Measurements from ENCODE around the gene CTNNB1. TPM values are rescaled to one million over a fixed set of nuclear protein-coding genes. Genes with fewer than 3 reads are reported as not detected.

Gene CTNNB1
- total RNA-seq, 1 experiment from 2014 or later, result 186 TPM

DNA sequence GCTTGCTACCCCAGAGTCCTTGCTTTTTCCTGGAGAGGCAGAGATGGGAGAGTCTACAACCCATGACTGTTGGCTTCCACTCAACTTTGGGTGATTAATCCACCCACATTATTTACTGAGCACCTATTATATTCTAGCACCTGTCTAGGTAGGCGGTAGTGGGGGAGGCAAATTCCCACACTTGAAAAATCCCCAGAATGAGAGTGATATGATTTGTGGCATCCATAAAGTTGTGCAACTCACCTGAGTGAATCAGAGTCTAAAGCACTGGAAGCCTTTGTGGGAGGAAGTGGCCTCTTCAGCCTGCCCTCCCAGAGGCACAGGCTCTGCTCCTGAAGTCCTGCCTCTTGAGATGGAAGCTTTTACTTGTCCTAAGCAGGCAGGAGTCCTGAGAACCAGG lies 40.4 kb upstream of the CTNNB1 start:
- no peaks in the 10 kb centered on the region for H3K27me3 ChIP-seq (ENCODE audit: control insufficient read depth, insufficient read depth, low read length)
- POLR2A ChIA-PET, result no interaction called here
- CTCF ChIA-PET, result no interaction called here
- no TSS peak for BruUV-seq (replicated peaks)
- H3K27ac ChIP-seq (ENCODE audit: low read length), result no peak overlapping the region
- H3K4me1 ChIP-seq (ENCODE audit: control insufficient read depth, insufficient read depth, low read length), result no peaks in the 10 kb centered on the region
- intact Hi-C loops (cut with micrococcal nuclease; ENCODE audit: unreplicated experiment) (no loop called here), in situ Hi-C loops (cut with HindIII; ENCODE audit: low pct_unique_long_range_greater_than_20kb, low sequenced_read_pairs) (no loop called here)
- H3K4me3 ChIP-seq (ENCODE audit: low read depth in 2 of 2, low read length in 2 of 2), result no peak overlapping the region
- DNase-seq (ENCODE audit: low read depth, low spot score) (no peak), ATAC-seq (no peak)
- TF ChIP-seq POLR2AphosphoS5 (IDR thresholded peaks at IDR 0.05; ENCODE audit: low read depth, low read length) (no peak), SIN3A (IDR thresholded peaks at IDR 0.05; ENCODE audit: borderline replicate concordance, insufficient read depth, low read depth, low read length) (no peak), TCF7L2 (IDR thresholded peaks at IDR 0.05; ENCODE audit: low read depth, low read length) (no peak)
- TF ChIP-seq, protein P1, sequence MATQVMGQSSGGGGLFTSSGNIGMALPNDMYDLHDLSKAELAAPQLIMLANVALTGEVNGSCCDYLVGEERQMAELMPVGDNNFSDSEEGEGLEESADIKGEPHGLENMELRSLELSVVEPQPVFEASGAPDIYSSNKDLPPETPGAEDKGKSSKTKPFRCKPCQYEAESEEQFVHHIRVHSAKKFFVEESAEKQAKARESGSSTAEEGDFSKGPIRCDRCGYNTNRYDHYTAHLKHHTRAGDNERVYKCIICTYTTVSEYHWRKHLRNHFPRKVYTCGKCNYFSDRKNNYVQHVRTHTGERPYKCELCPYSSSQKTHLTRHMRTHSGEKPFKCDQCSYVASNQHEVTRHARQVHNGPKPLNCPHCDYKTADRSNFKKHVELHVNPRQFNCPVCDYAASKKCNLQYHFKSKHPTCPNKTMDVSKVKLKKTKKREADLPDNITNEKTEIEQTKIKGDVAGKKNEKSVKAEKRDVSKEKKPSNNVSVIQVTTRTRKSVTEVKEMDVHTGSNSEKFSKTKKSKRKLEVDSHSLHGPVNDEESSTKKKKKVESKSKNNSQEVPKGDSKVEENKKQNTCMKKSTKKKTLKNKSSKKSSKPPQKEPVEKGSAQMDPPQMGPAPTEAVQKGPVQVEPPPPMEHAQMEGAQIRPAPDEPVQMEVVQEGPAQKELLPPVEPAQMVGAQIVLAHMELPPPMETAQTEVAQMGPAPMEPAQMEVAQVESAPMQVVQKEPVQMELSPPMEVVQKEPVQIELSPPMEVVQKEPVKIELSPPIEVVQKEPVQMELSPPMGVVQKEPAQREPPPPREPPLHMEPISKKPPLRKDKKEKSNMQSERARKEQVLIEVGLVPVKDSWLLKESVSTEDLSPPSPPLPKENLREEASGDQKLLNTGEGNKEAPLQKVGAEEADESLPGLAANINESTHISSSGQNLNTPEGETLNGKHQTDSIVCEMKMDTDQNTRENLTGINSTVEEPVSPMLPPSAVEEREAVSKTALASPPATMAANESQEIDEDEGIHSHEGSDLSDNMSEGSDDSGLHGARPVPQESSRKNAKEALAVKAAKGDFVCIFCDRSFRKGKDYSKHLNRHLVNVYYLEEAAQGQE (IDR thresholded peaks at IDR 0.05; ENCODE audit: insufficient read depth in 1 of 2, low read depth in 2 of 2, low read length in 1 of 2), result no peak
- TF ChIP-seq, protein P2, sequence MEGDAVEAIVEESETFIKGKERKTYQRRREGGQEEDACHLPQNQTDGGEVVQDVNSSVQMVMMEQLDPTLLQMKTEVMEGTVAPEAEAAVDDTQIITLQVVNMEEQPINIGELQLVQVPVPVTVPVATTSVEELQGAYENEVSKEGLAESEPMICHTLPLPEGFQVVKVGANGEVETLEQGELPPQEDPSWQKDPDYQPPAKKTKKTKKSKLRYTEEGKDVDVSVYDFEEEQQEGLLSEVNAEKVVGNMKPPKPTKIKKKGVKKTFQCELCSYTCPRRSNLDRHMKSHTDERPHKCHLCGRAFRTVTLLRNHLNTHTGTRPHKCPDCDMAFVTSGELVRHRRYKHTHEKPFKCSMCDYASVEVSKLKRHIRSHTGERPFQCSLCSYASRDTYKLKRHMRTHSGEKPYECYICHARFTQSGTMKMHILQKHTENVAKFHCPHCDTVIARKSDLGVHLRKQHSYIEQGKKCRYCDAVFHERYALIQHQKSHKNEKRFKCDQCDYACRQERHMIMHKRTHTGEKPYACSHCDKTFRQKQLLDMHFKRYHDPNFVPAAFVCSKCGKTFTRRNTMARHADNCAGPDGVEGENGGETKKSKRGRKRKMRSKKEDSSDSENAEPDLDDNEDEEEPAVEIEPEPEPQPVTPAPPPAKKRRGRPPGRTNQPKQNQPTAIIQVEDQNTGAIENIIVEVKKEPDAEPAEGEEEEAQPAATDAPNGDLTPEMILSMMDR (IDR thresholded peaks at IDR 0.05), result no peak
- H3K36me3 ChIP-seq (ENCODE audit: control insufficient read depth, insufficient read depth, low read length), result no peaks in the 10 kb centered on the region
- H3K9me3 ChIP-seq (ENCODE audit: control insufficient read depth, insufficient read depth, low read depth, low read length), result no peaks in the 10 kb centered on the region

DNA sequence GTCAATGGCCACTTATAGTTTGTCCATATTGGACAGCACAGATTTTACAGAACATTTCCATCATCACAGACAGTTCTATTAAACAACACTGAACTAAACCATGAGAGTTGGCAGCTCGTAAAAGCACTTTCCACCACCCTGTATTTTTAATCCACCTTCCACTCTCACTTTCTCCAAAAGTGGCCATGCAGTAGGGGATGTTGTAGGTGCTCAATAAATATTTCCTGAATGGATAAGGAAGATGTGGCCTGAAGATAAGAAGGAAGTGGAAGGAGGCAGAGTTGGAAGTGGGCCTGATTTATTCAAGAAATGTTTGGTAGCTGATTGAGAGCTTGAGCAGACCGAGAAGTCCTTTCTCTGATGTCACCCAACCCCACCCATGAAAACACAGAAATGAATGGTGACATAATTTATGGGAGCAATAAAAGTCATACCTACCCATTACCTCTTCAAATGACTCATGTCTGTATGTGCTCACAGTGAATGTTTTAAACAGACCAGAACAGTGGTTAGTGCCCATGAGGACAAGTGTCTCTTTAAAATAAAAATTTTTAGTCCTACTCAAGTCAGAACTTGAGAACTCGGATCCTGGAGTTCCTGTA lies 39.6 kb upstream of the CTNNB1 start:
- Histone ChIP-seq H3K27ac (ENCODE audit: low read length) (no peak overlapping the region), H3K9me3 (ENCODE audit: control insufficient read depth, insufficient read depth, low read depth, low read length) (no peaks in the 10 kb centered on the region), H3K4me1 (ENCODE audit: control insufficient read depth, insufficient read depth, low read length) (no peaks in the 10 kb centered on the region), H3K4me3 (ENCODE audit: low read depth in 2 of 2, low read length in 2 of 2) (no peak overlapping the region), H3K27me3 (ENCODE audit: control insufficient read depth, insufficient read depth, low read length) (no peaks in the 10 kb centered on the region), H3K36me3 (ENCODE audit: control insufficient read depth, insufficient read depth, low read length) (no peaks in the 10 kb centered on the region)
- TF ChIP-seq, protein P1 (IDR thresholded peaks at IDR 0.05; ENCODE audit: insufficient read depth in 1 of 2, low read depth in 2 of 2, low read length in 1 of 2), result no peak
- TF ChIP-seq, protein P2 (IDR thresholded peaks at IDR 0.05), result no peak
- TF ChIP-seq TCF7L2 (IDR thresholded peaks at IDR 0.05; ENCODE audit: low read depth, low read length) (no peak), POLR2AphosphoS5 (IDR thresholded peaks at IDR 0.05; ENCODE audit: low read depth, low read length) (no peak), SIN3A (IDR thresholded peaks at IDR 0.05; ENCODE audit: borderline replicate concordance, insufficient read depth, low read depth, low read length) (no peak)
- in situ Hi-C loops (cut with HindIII; ENCODE audit: low pct_unique_long_range_greater_than_20kb, low sequenced_read_pairs) (no loop called here), intact Hi-C loops (cut with micrococcal nuclease; ENCODE audit: unreplicated experiment) (no loop called here)
- DNase-seq (ENCODE audit: low read depth, low spot score), result no peak
- no TSS peak for BruUV-seq (replicated peaks)
- CTCF ChIA-PET, result no interaction called here
- POLR2A ChIA-PET, result no interaction called here
- no peak for ATAC-seq
